GM12873 (cell line): Measurements from ENCODE around the gene CLCN6.

ENCODE experiments used
- CTCF ChIP-seq: IDR thresholded peaks from 2 replicates; pipeline ENCODE4 v1.5.1; 2012; ENCODE audit warnings: low read depth, mild to moderate bottlenecking, moderate library complexity, low read length, control low read depth; ENCODE audit not compliant: insufficient read depth; ENCODE audit errors: missing control alignments

Gene CLCN6

GRCh38 chr1:11842154-11843041, 36.4 kb downstream of the CLCN6 start:
- no peak for TF ChIP-seq CTCF

GRCh38 chr1:11845641-11846335, 39.8 kb downstream of the CLCN6 start:
- peak; percentile 9 for TF ChIP-seq CTCF

GRCh38 chr1:11847667-11848372, 41.8 kb downstream of the CLCN6 start, which contains the start of gene NPPA:
Gene NPPA (minus strand): TSS chr1:11847783. CDS start chr1:11847684, 99 bp downstream.
- no peak for TF ChIP-seq CTCF

DNA sequence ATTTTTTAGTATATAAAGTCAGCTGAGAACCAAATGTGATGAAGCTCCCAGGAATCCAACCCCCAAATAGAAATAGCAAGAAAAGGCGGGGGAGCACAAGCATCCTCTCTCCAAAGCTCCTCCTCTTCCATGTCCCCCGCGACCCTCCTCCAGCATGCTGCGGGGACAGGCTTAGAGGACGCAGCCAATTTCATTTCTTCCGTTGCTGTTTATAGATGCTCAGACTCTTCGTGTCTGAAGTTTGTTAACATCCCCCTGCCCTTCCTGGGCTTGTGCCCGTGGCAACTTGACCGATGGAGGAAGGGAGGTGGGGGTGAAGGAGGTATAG, 42.3 kb downstream of the CLCN6 start:
- TF ChIP-seq CTCF, result no peak

GRCh38 chr1:11850156-11850555, 44.2 kb downstream of the CLCN6 start:
- TF ChIP-seq CTCF, result no peak

DNA sequence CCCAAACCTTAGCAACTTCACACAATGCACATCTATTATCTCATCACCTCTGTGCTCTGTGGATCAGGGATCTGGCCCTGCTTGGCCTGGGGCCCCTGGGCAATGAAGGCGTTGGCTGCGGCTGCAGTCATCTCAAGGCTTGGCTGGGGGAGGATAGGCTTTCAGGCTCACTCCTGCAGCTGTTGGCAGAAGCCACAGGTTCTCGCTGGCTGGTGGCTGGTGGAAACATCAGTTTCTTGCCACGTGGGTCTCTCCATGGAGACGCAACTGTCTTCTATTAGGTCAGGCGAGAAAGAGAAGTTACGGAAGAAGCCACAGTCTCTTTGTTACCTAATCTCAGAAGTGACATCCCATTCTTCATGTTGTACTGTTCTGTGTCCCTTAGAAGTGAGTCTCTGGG, 45.2 kb downstream of the CLCN6 start:
- TF ChIP-seq CTCF, result no peak

GRCh38 chr1:11854519-11854918, 48.5 kb downstream of the CLCN6 start:
- no peak for TF ChIP-seq CTCF
